OCI-LY7 (cell line): ENCODE results near the gene TTLL5. TPM values are rescaled to one million over a fixed set of nuclear protein-coding genes. Genes with fewer than 3 reads are reported as not detected.

Experiments
- BruUV-seq: library from RNA; stranded (reverse); fragments of 400-500 nt; replicated peaks from 2 replicates; lab custom pipeline; 2021; lab: Mats Ljungman, UMichigan
- CTCF ChIA-PET: fragments of 300-600 bp; sonication (Branson Sonifier 250); formaldehyde crosslinking; loops from one replicate; lab custom pipeline; 2022; ENCODE audit warnings: antibody characterized with exemption; ENCODE audit not compliant: unreplicated experiment; lab: Charles Lee
- POLR2A ChIA-PET: fragments of 300-600 bp; sonication (Branson Sonifier 250); formaldehyde crosslinking; loops from one replicate; lab custom pipeline; 2022; ENCODE audit warnings: antibody characterized with exemption; lab: Charles Lee
- DNase-seq: peaks from one replicate; pipeline ENCODE4 v3.0.0-alpha.2; 2015; ENCODE audit warnings: low spot score
- H2AFZ ChIP-seq: fragments of 200-600 bp; sonication (generic), shearing (Covaris generic); 2 replicates; pipeline ENCODE4 v1.6.1; 2014; ENCODE audit warnings: mild to moderate bottlenecking, antibody characterized with exemption, low read length, moderate library complexity
- H3K27ac ChIP-seq: fragments of 200-600 bp; sonication (generic); 2 replicates; pipeline ENCODE4 v1.5.1; 2014; ENCODE audit warnings: mixed run types, low read depth, mild to moderate bottlenecking, moderate library complexity, low read length, inconsistent platforms; ENCODE audit not compliant: poor library complexity, severe bottlenecking
- H3K36me3 ChIP-seq: fragments of 200-600 bp; sonication (generic); 2 replicates; pipeline ENCODE4 v1.6.1; 2014; ENCODE audit warnings: mild to moderate bottlenecking, antibody characterized with exemption, low read length, moderate library complexity, mixed read lengths; ENCODE audit not compliant: insufficient read depth
- H3K4me1 ChIP-seq: fragments of 200-600 bp; sonication (generic); 2 replicates; pipeline ENCODE4 v1.5.1; 2014; ENCODE audit warnings: mild to moderate bottlenecking, low read length; ENCODE audit not compliant: insufficient read depth, poor library complexity, severe bottlenecking
- H3K4me2 ChIP-seq: fragments of 200-600 bp; sonication (generic); 2 replicates; pipeline ENCODE4 v1.6.1; 2014; ENCODE audit warnings: mild to moderate bottlenecking, low read length
- H3K4me3 ChIP-seq: fragments of 200-600 bp; sonication (generic); 2 replicates; pipeline ENCODE4 v1.5.1; 2014; ENCODE audit warnings: mild to moderate bottlenecking, low read depth, low read length; ENCODE audit not compliant: poor library complexity, severe bottlenecking
- H3K79me2 ChIP-seq: fragments of 200-600 bp; sonication (generic); 2 replicates; pipeline ENCODE4 v1.6.1; 2016; ENCODE audit warnings: low read depth, mild to moderate bottlenecking, low read length, moderate library complexity, mixed read lengths; ENCODE audit not compliant: insufficient read depth
- H3K9me2 ChIP-seq: fragments of 200-600 bp; sonication (generic); 2 replicates; pipeline ENCODE4 v1.6.1; 2016; ENCODE audit warnings: mild to moderate bottlenecking, low read length, mixed read lengths; ENCODE audit not compliant: insufficient read depth
- H3K9me3 ChIP-seq: fragments of 200-600 bp; sonication (generic); 2 replicates; pipeline ENCODE4 v1.6.1; 2014; ENCODE audit warnings: mild to moderate bottlenecking, mixed run types, low read length, mixed read lengths
- H4K20me1 ChIP-seq: fragments of 200-600 bp; sonication (generic); 2 replicates; pipeline ENCODE4 v1.6.1; 2014; ENCODE audit warnings: mild to moderate bottlenecking, antibody characterized with exemption, low read length, moderate library complexity, mixed read lengths; ENCODE audit not compliant: insufficient read depth
- EZH2phosphoT487 ChIP-seq: fragments of 200-600 bp; sonication (generic); IDR thresholded peaks from 2 replicates; pipeline ENCODE4 v1.6.1; 2018; ENCODE audit warnings: low read depth, borderline replicate concordance, mild to moderate bottlenecking, mixed run types, antibody characterized with exemption, low read length, moderate library complexity, mixed read lengths
- intact Hi-C: fragments of 100-400 bp; cut with micrococcal nuclease; formaldehyde crosslinking; loops from one replicate; pipeline ENCODE4 v1.10.0; 2022; ENCODE audit not compliant: unreplicated experiment
- total RNA-seq, 2 experiments: library from RNA; depleted of rRNA in 1 of 2; stranded (reverse); fragments of >200 nt in 1 of 2; shearing (Covaris generic) in 1 of 2; gene quantifications; 2 replicates each; pipeline ENCODE4 v1.2.3, GENCODE V29; 2014 to 2022
- TF ChIP-seq, protein P1 (sequence below): fragments of 200-600 bp; sonication (generic); conservative IDR thresholded peaks from 2 replicates; pipeline ENCODE4 v1.5.1; 2014; ENCODE audit warnings: mild to moderate bottlenecking, antibody characterized with exemption, low read length, moderate library complexity, mixed read lengths

TTLL5 gene
- total RNA-seq, 2 experiments from 2014 or later, result 34.3 to 55.6 TPM

DNA sequence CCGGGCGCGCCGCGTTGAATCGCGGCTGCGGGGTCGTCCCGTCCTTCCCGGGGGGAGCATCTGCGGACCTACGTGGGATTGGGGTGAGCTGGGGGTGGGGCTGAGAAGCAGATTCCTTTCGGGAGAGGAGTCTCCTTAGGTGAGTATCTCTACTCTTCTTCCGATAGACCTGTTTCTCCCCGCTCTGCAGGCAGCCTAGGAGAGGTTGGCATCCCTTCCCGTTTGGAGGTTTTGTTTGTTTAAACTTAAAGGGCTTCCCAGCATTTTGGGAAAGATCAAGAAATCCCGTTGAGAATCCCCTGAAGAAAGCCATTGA lies 411 bp downstream of the TTLL5 start:
- H3K4me3 ChIP-seq, result peak overlapping the region; percentile 95
- no peaks in the 10 kb centered on the region for H4K20me1 ChIP-seq
- intact Hi-C loops, result no loop called here
- peaks cover 18% of the 10 kb centered on the region for H3K4me1 ChIP-seq
- peak overlapping the region; percentile 56 for H3K27ac ChIP-seq
- peak overlapping the region; percentile 97 for H2AFZ ChIP-seq
- POLR2A ChIA-PET, result interaction anchor here (0.6 to 2.1 kb wide), 8 partner anchors 10 to 414 kb away, joined by 3 to 7 read pairs (median 4); no protein-coding TSS in a partner anchor
- TF ChIP-seq, protein P1, sequence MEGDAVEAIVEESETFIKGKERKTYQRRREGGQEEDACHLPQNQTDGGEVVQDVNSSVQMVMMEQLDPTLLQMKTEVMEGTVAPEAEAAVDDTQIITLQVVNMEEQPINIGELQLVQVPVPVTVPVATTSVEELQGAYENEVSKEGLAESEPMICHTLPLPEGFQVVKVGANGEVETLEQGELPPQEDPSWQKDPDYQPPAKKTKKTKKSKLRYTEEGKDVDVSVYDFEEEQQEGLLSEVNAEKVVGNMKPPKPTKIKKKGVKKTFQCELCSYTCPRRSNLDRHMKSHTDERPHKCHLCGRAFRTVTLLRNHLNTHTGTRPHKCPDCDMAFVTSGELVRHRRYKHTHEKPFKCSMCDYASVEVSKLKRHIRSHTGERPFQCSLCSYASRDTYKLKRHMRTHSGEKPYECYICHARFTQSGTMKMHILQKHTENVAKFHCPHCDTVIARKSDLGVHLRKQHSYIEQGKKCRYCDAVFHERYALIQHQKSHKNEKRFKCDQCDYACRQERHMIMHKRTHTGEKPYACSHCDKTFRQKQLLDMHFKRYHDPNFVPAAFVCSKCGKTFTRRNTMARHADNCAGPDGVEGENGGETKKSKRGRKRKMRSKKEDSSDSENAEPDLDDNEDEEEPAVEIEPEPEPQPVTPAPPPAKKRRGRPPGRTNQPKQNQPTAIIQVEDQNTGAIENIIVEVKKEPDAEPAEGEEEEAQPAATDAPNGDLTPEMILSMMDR, result no peak
- no peak for TF ChIP-seq EZH2phosphoT487
- no TSS peak for BruUV-seq
- H3K4me2 ChIP-seq, result peak overlapping the region; percentile 73
- peaks cover 26% of the 10 kb centered on the region for H3K36me3 ChIP-seq
- CTCF ChIA-PET, result no interaction called here
- no peak for DNase-seq
- H3K9me3 ChIP-seq, result no peaks in the 10 kb centered on the region
- no peaks in the 10 kb centered on the region for H3K9me2 ChIP-seq
- H3K79me2 ChIP-seq, result peaks cover 27% of the 10 kb centered on the region; the same call in 1 of the 2 replicates

DNA sequence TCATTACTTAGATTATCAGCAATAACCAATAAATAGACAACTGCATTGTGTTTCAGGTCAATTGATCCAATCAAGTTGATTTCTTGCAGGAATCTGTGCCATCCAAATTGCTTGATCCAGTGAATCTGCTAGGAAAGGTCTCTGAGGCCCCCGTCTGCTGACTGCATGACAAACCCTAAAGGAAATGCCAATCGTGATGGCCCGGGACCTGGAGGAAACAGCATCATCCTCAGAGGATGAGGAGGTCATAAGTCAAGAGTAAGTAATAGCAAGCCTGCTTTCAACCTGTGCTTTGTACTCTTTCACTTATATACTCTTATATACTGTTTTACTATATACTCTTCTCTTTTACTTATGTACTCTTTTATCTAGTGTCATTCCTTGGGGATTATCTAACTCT lies 1.9 kb downstream of the TTLL5 start:
- no peak overlapping the region for H3K4me3 ChIP-seq
- BruUV-seq, result no TSS peak
- POLR2A ChIA-PET, result interaction anchor here (0.6 to 0.7 kb wide), 2 partner anchors 27 to 248 kb away, joined by 3 to 4 read pairs; no protein-coding TSS in a partner anchor
- H3K79me2 ChIP-seq, result peaks cover 27% of the 10 kb centered on the region; the same call in 1 of the 2 replicates
- intact Hi-C loops, result no loop called here
- no peaks in the 10 kb centered on the region for H3K9me3 ChIP-seq
- H4K20me1 ChIP-seq, result no peaks in the 10 kb centered on the region
- H3K9me2 ChIP-seq, result no peaks in the 10 kb centered on the region
- TF ChIP-seq, protein P1, result no peak
- no peak for TF ChIP-seq EZH2phosphoT487
- no peak overlapping the region for H2AFZ ChIP-seq
- CTCF ChIA-PET, result no interaction called here
- no peak for DNase-seq
- H3K36me3 ChIP-seq, result peaks cover 28% of the 10 kb centered on the region
- H3K27ac ChIP-seq, result no peak overlapping the region
- peaks cover 18% of the 10 kb centered on the region for H3K4me1 ChIP-seq
- peak overlapping the region; percentile 19; the same call in 1 of the 2 replicates for H3K4me2 ChIP-seq

DNA sequence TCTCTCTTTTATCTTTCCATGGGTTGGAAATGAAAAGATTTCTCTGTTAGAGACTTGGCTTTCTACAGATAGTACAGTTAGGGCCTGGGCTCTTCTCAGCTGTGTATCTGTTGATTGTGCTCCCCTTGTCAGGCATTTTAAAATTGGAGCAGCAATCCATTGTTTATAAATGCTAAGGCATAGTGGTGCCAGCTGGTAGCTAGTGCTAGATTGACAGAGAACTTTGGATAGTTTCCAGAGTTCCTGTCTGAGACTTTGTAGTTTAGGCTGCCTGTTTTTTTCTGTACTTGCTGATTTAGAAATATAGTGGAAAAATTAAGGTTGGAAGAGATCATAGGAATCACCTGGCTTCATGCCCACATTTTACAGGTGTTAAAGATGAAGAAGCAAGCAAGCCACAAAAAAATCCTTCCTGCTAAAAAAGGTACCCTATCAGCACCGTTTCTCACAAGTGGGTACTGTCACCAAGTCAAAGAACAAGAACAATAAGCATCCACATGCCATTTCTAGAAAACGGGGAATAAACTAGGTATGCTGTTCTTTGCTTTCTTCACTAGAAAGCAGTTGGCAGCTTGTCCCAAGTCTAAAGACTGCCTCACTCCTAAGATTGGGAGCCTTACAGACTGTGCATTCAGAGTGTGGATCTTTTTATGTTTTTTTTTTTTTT lies 6.2 kb downstream of the TTLL5 start:
- BruUV-seq, result no TSS peak
- CTCF ChIA-PET, result interaction anchor here (0.6 kb wide), 1 partner anchor 29 kb away, joined by 3 read pairs; no protein-coding TSS in a partner anchor

More for the DNA sequence above, 6.2 kb downstream of the TTLL5 start:
- Histone ChIP-seq H4K20me1 (no peaks in the 10 kb centered on the region), H3K9me2 (no peaks in the 10 kb centered on the region), H2AFZ (no peak overlapping the region), H3K36me3 (peaks cover 61% of the 10 kb centered on the region), H3K27ac (no peak overlapping the region), H3K4me3 (no peak overlapping the region), H3K4me2 (no peak overlapping the region), H3K9me3 (no peaks in the 10 kb centered on the region), H3K79me2 (peaks cover 7% of the 10 kb centered on the region; the same call in 1 of the 2 replicates), H3K4me1 (peaks cover 5% of the 10 kb centered on the region)
- intact Hi-C loops, result no loop called here
- POLR2A ChIA-PET, result no interaction called here
- TF ChIP-seq, protein P1, result no peak
- no peak for TF ChIP-seq EZH2phosphoT487
- DNase-seq, result no peak
